Measurements from ENCODE around the gene ADARB2.
A peak's percentile ranks its signal among the peaks of the same experiment; 100 is the strongest.

The ADARB2 gene

DNA sequence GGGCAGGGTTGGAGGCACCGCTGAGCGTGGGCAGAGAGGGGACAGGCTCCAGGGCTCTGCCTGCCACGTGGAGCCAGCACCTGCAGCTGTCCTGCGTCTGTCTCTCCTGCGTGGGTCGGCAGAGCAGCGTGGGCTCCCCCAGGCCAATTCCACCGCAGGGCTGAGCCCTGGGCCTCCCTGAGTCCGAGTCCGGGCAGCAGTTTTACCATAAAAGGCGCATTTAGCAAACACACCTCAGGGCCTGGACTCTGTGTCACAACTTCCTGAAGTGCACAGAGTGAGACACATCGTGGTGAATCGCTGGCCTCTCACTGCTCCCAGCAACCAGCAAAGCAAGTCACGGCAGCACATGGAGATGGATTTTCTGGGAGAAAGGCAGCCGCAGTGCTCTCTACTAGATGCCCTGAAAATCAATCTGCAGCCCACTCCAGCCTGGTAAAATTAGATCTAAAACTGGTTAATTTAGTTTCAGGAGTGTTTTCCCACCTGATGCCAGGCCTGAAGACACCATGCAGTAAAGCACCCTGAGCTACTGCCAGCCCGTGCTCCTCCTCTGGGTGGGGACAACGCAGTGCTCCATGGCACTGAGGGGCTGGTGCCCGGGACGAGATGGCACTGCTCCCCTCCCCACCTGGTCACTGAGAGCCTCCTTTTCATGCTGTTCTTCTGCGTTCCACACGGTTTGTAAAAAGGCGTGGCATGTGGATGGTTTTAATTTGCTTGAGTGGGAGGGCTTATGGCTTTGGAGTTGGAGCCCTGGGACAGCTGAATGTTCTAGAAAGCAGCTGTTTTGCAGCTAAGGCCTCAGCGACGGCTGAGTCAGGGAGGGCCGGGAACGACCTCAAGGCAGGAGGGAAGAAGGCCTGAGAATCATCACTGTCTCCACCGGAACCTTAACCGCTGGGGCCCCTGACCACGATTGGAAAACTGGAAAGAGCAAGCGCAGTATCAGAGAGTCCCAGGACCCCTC is 336.9 kb downstream of the ADARB2 start:
- CTCF ChIA-PET: interaction anchor here (0.6 kb wide), 1 partner anchor 28 kb away, joined by 3 read pairs; no protein-coding TSS in a partner anchor
- Histone ChIP-seq H3K27ac (ENCODE audit: extremely low read depth, low read depth, low read length) (no peak overlapping the region), H3K36me3 (ENCODE audit: control insufficient read depth in 2 of 2, insufficient read depth in 1 of 2, low read length in 2 of 2) (no peaks in the 10 kb centered on the region), H3K9me3 (ENCODE audit: control insufficient read depth, insufficient read depth, low read depth, low read length) (no peaks in the 10 kb centered on the region), H3K4me3 (ENCODE audit: low read depth, low read length) (no peak overlapping the region), H3K4me1 (ENCODE audit: control insufficient read depth, insufficient read depth, low read length) (no peaks in the 10 kb centered on the region)
- POLR2A ChIA-PET: no interaction called here
- TF ChIP-seq, protein P1, sequence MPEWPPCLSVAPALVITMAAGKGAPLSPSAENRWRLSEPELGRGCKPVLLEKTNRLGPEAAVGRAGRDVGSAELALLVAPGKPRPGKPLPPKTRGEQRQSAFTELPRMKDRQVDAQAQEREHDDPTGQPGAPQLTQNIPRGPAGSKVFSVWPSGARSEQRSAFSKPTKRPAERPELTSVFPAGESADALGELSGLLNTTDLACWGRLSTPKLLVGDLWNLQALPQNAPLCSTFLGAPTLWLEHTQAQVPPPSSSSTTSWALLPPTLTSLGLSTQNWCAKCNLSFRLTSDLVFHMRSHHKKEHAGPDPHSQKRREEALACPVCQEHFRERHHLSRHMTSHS (tag by site-specific recombination; IDR thresholded peaks at IDR 0.05): no peak
- TF ChIP-seq ZNF423 (tag by site-specific recombination; IDR thresholded peaks at IDR 0.05): no peak
- TF ChIP-seq ZFHX2 (tag by site-specific recombination; conservative IDR thresholded peaks at IDR 0.05): 0 out of 2 replicates have a peak, but pooled peaks have one; percentile 11

DNA sequence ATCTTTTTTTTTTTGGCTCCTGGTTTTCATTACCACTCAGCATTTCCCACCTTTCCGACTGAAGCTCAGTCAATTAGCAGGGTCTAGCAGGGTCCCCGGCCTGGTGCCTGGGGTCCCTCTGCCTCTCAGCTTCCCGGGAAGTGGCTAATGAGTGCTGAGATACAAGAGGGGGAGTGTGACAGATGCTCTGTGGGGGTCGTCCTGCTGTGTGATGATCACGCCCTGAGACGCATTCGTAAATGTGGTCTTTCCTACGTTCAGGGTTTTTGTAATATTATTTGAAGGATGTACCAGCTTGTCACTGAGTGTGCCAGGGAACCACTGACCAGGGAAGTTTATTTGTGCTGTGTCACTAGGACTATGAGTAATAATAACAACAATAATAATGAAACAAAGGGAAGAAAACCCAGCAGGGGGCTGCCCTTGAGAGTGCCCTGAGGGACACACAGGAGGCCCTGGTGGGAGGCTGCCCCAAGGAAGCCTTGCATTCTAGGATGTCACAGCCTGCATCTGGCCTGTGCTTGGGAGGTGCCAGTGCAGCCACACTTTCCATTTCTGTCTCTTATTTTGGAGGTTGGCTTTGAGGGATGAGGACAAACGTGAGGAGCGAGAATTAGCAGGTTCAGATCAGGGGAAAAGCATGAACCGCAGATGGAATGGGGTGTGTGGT is 337.8 kb downstream of the ADARB2 start:
- TF ChIP-seq ZNF501 (tag by site-specific recombination; IDR thresholded peaks at IDR 0.05) (no peak), ZIC2 (tag by site-specific recombination; IDR thresholded peaks at IDR 0.05) (peak; percentile 43), ZNF37A (tag by site-specific recombination; IDR thresholded peaks at IDR 0.05) (no peak), KLF7 (tag by site-specific recombination; IDR thresholded peaks at IDR 0.05; ENCODE audit: borderline replicate concordance) (no peak), FEZF1 (tag by site-specific recombination; IDR thresholded peaks at IDR 0.05) (no peak), ZNF664 (tag by site-specific recombination; IDR thresholded peaks at IDR 0.05) (no peak), GLIS1 (tag by site-specific recombination; IDR thresholded peaks at IDR 0.05) (peak; percentile 45)
- TF ChIP-seq, protein P2, sequence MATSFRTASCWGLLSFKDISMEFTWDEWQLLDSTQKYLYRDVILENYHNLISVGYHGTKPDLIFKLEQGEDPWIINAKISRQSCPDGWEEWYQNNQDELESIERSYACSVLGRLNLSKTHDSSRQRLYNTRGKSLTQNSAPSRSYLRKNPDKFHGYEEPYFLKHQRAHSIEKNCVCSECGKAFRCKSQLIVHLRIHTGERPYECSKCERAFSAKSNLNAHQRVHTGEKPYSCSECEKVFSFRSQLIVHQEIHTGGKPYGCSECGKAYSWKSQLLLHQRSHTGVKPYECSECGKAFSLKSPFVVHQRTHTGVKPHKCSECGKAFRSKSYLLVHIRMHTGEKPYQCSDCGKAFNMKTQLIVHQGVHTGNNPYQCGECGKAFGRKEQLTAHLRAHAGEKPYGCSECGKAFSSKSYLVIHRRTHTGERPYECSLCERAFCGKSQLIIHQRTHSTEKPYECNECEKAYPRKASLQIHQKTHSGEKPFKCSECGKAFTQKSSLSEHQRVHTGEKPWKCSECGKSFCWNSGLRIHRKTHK (tag by site-specific recombination; IDR thresholded peaks at IDR 0.05): no peak
- TF ChIP-seq, protein P3, sequence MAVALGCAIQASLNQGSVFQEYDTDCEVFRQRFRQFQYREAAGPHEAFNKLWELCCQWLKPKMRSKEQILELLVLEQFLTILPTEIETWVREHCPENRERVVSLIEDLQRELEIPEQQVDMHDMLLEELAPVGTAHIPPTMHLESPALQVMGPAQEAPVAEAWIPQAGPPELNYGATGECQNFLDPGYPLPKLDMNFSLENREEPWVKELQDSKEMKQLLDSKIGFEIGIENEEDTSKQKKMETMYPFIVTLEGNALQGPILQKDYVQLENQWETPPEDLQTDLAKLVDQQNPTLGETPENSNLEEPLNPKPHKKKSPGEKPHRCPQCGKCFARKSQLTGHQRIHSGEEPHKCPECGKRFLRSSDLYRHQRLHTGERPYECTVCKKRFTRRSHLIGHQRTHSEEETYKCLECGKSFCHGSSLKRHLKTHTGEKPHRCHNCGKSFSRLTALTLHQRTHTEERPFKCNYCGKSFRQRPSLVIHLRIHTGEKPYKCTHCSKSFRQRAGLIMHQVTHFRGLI (tag by site-specific recombination; IDR thresholded peaks at IDR 0.05): no peak
- Histone ChIP-seq H3K9me3 (ENCODE audit: control insufficient read depth, insufficient read depth, low read depth, low read length) (no peaks in the 10 kb centered on the region), H3K4me3 (ENCODE audit: low read depth, low read length) (no peak overlapping the region), H3K36me3 (ENCODE audit: control insufficient read depth in 2 of 2, insufficient read depth in 1 of 2, low read length in 2 of 2) (no peaks in the 10 kb centered on the region), H3K4me1 (ENCODE audit: control insufficient read depth, insufficient read depth, low read length) (no peaks in the 10 kb centered on the region), H3K27ac (ENCODE audit: extremely low read depth, low read depth, low read length) (no peak overlapping the region)
- CTCF ChIA-PET: interaction anchor here (0.5 kb wide), 1 partner anchor 13 kb away, joined by 4 read pairs; no protein-coding TSS in a partner anchor
- POLR2A ChIA-PET: no interaction called here

DNA sequence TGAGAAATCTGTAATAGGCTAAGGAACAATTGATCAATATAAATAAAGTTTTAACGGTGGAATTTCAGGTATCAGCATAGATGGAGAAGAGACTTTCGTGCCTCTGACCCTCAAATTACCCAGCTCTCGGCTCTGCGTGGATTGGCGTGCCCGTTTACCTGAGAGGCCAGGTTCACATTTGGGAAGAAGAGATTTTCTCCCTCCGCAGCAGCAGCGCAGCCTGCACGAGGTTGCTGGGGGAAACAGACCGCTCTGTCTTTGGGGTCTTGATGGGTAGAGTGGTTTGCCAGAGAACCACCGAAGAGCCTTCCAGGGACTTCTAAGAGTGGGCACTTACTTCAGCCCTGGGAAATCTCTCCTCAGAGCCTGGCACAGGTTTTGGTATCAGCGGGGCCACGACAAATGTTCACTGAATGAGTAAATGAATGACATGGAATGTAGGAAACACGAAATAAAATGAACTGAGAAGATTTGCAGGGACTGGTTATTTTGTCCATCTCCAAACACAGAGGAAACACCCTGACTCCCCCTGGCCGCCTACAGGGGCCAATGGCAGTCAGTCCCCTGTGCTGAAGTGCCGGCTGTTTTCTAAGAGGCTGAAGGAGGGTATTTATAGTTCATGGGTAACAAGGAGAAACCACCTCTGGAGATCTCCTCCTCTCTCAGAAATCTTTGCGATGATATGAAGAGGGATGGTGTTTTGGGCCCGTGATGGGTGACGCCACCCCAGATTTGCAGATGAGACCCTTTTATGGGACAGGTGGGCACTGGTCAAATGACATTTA is 338.5 kb downstream of the ADARB2 start:
- H3K4me3 ChIP-seq (ENCODE audit: low read depth, low read length): no peak overlapping the region
- no peak overlapping the region for H3K27ac ChIP-seq (ENCODE audit: extremely low read depth, low read depth, low read length)
- no peaks in the 10 kb centered on the region for H3K9me3 ChIP-seq (ENCODE audit: control insufficient read depth, insufficient read depth, low read depth, low read length)
- POLR2A ChIA-PET: no interaction called here
- CTCF ChIA-PET: no interaction called here
- H3K36me3 ChIP-seq (ENCODE audit: control insufficient read depth in 2 of 2, insufficient read depth in 1 of 2, low read length in 2 of 2): no peaks in the 10 kb centered on the region
- H3K4me1 ChIP-seq (ENCODE audit: control insufficient read depth, insufficient read depth, low read length): no peaks in the 10 kb centered on the region
- TF ChIP-seq ZNF621 (tag by site-specific recombination; IDR thresholded peaks at IDR 0.05) (no peak), ZFP3 (tag by site-specific recombination; IDR thresholded peaks at IDR 0.05; ENCODE audit: low read depth) (no peak), OSR2 (tag by site-specific recombination; IDR thresholded peaks at IDR 0.05) (no peak), KLF1 (tag by site-specific recombination; IDR thresholded peaks at IDR 0.05) (no peak), ZNF19 (tag by site-specific recombination; IDR thresholded peaks at IDR 0.05; ENCODE audit: low read depth) (no peak), ZBTB48 (tag by site-specific recombination; IDR thresholded peaks at IDR 0.05) (no peak), KLF9 (tag by site-specific recombination; IDR thresholded peaks at IDR 0.05; ENCODE audit: low read depth) (no peak), ZNF37A (tag by site-specific recombination; IDR thresholded peaks at IDR 0.05) (no peak), SALL2 (tag by site-specific recombination; IDR thresholded peaks at IDR 0.05; ENCODE audit: borderline replicate concordance) (no peak), ZNF571 (tag by site-specific recombination; IDR thresholded peaks at IDR 0.05) (no peak), ZNF561 (tag by site-specific recombination; IDR thresholded peaks at IDR 0.05; ENCODE audit: borderline replicate concordance) (no peak), SCRT1 (tag by site-specific recombination; IDR thresholded peaks at IDR 0.05; ENCODE audit: borderline replicate concordance) (no peak)
